K562 (cell line): Measurements from ENCODE around the gene MZB1. TPM values are rescaled to one million over a fixed set of nuclear protein-coding genes. Genes with fewer than 3 reads are reported as not detected.

Source experiments
- CTCFL ChIP-seq: IDR thresholded peaks from 2 replicates; pipeline ENCODE4 v1.6.1; 2011; ENCODE audit warnings: borderline replicate concordance, low read depth, mild to moderate bottlenecking, moderate library complexity, low read length; ENCODE audit not compliant: insufficient read depth, poor library complexity, severe bottlenecking
- FOXP1 ChIP-seq: sonication (generic); formaldehyde crosslinking; IDR thresholded peaks from 2 replicates; pipeline ENCODE4 v1.8.0; 2022; ENCODE audit warnings: mild to moderate bottlenecking, missing genetic modification reagents
- GABPA ChIP-seq: fragments of 200-800 bp; sonication (Bioruptor generic); conservative IDR thresholded peaks from 2 replicates; pipeline ENCODE4 v1.6.1; 2016; ENCODE audit warnings: low read depth, missing genetic modification characterization, missing compliant biosample characterization
- GTF2F1 ChIP-seq: IDR thresholded peaks from 2 replicates; pipeline ENCODE4 v1.6.1; 2011; ENCODE audit warnings: low read depth, low read length, improper control_type of control experiment
- HOMEZ ChIP-seq: fragments of 250-450 bp; sonication (Bioruptor Pico); IDR thresholded peaks from 2 replicates; pipeline ENCODE4 v1.4.0; 2020; ENCODE audit warnings: mild to moderate bottlenecking, moderate library complexity
- IFI16 ChIP-seq: fragments of 250-450 bp; sonication (Bioruptor Pico); IDR thresholded peaks from 2 replicates; pipeline ENCODE4 v2.1.2; 2022; ENCODE audit warnings: mild to moderate bottlenecking, inconsistent platforms
- KAT8 ChIP-seq: fragments of 450-650 bp; IDR thresholded peaks from 2 replicates; pipeline ENCODE4 v1.6.1; 2016; ENCODE audit warnings: low read depth, mild to moderate bottlenecking
- LCOR ChIP-seq: sonication (generic); formaldehyde crosslinking; IDR thresholded peaks from 2 replicates; pipeline ENCODE4 v1.8.0; 2022; ENCODE audit warnings: mild to moderate bottlenecking, missing genetic modification reagents
- NR3C1 ChIP-seq: sonication (generic); formaldehyde crosslinking; IDR thresholded peaks from 2 replicates; pipeline ENCODE4 v1.8.1; 2022; ENCODE audit warnings: missing genetic modification reagents
- PRMT5 ChIP-seq: sonication (generic); formaldehyde crosslinking; IDR thresholded peaks from 2 replicates; pipeline ENCODE4 v1.5.0; 2020; ENCODE audit warnings: missing genetic modification reagents
- PTBP1 ChIP-seq: fragments of 200-400 bp; formaldehyde crosslinking; IDR thresholded peaks from 2 replicates; pipeline ENCODE4 v1.6.1; 2017; ENCODE audit warnings: low read depth, low read length
- RHOXF2B ChIP-seq: fragments of 250-450 bp; sonication (Bioruptor Pico); conservative IDR thresholded peaks from 2 replicates; pipeline ENCODE4 v1.5.1; 2021
- STAT5A ChIP-seq: IDR thresholded peaks from 2 replicates; pipeline ENCODE4 v1.6.1; 2012; ENCODE audit warnings: low read length, inconsistent platforms, borderline replicate concordance
- USF2 ChIP-seq: sonication (generic); formaldehyde crosslinking; IDR thresholded peaks from 2 replicates; pipeline ENCODE4 v1.5.0; 2020; ENCODE audit warnings: missing genetic modification reagents
- ZNF431 ChIP-seq: sonication (generic); formaldehyde crosslinking; IDR thresholded peaks from 2 replicates; pipeline ENCODE4 v1.8.0; 2022; ENCODE audit warnings: mild to moderate bottlenecking, missing genetic modification reagents
- ZNF449 ChIP-seq: fragments of 250-450 bp; sonication (Bioruptor Pico); IDR thresholded peaks from 2 replicates; pipeline ENCODE4 v1.8.0; 2022; ENCODE audit warnings: moderate library complexity, mild to moderate bottlenecking, inconsistent platforms
- ZNF586 ChIP-seq: fragments of 450-650 bp; formaldehyde crosslinking; conservative IDR thresholded peaks from 2 replicates; pipeline ENCODE4 v1.4.0; 2020; ENCODE audit warnings: mild to moderate bottlenecking, moderate library complexity
- polyA plus RNA-seq, 8 experiments: library from polyadenylated mRNA; depleted of rRNA in 4 of 8; stranded (reverse) in 5 of 8; unstranded in 3 of 8; fragments of >200 nt; fragmentation: Nextera tagmentation in 2 of 8; fragmentation: Illumina TruSeq in 1 of 8; extraction: Ambion mirVana in 2 of 8; extraction: Trizol in 1 of 8; gene quantifications; 2 replicates each; pipeline versions ENCODE4 v1.2.1 to v1.2.3, GENCODE V29; 2011 to 2014; ENCODE audit warnings: inconsistent platforms in 1 of 8, missing spikeins in 1 of 8
- total RNA-seq, 7 experiments: library from RNA; depleted of rRNA in 6 of 7; stranded (reverse); fragments of >200 nt in 6 of 7; fragmentation: Illumina TruSeq in 2 of 7; extraction: Trizol in 2 of 7; gene quantifications; 2 replicates each; pipeline versions ENCODE4 v1.2.1 to v1.2.3, GENCODE V29; 2011 to 2021; ENCODE audit warnings: low replicate concordance in 1 of 7

MZB1 gene
- total and polyA plus RNA-seq, 9 of the 15 experiments (the other 6 are each of a cell fraction or from before 2014, with no cell fraction given), result 0.13 to 0.31 TPM; not detected in 7

GRCh38 chr5:139385061-139386049 is 4.4 kb downstream of the MZB1 start (continued):
- TF ChIP-seq CTCFL, result no peak
- no peak for TF ChIP-seq FOXP1 (CRISPR knock-in tag)
- TF ChIP-seq LCOR (CRISPR knock-in tag), result no peak
- no peak for TF ChIP-seq ZNF586
- TF ChIP-seq ZNF449, result no peak
- TF ChIP-seq IFI16, result no peak
- TF ChIP-seq PRMT5 (CRISPR knock-in tag), result no peak
- TF ChIP-seq NR3C1, result no peak
- TF ChIP-seq GTF2F1, result no peak
- TF ChIP-seq HOMEZ (CRISPR knock-in tag), result no peak
- no peak for TF ChIP-seq RHOXF2B
- TF ChIP-seq USF2 (CRISPR knock-in tag), result no peak
- no peak for TF ChIP-seq ZNF431
- no peak for TF ChIP-seq GABPA
- TF ChIP-seq KAT8, result no peak
- no peak for TF ChIP-seq PTBP1
- TF ChIP-seq STAT5A, result no peak
- TF ChIP-seq, all 486 proteins: peak for 67
